ENCODE data around the gene RUNX3.

Gene RUNX3

GRCh38 chr1:24866211-24867083, 63.6 kb downstream of the RUNX3 start:
- no peak overlapping the region for H3K4me2 ChIP-seq (ENCODE audit: low read depth, low read length, poor library complexity, severe bottlenecking)
- no peaks in the 10 kb centered on the region for H3K9me2 ChIP-seq (replicated peaks; ENCODE audit: insufficient read depth, low read length)
- H4K20me1 ChIP-seq (ENCODE audit: low read depth, low read length), result no peaks in the 10 kb centered on the region
- no peaks in the 10 kb centered on the region for H3K36me3 ChIP-seq (ENCODE audit: low read length)
- H3K4me3 ChIP-seq (ENCODE audit: insufficient read depth, low read length, poor library complexity, severe bottlenecking), result no peak overlapping the region
- no peak overlapping the region for H3K9ac ChIP-seq (ENCODE audit: low read length)
- TF ChIP-seq CTCF (IDR thresholded peaks at IDR 0.05; ENCODE audit: insufficient read depth, low read length, poor library complexity, severe bottlenecking), result no peak
- no peak for TF ChIP-seq EZH2phosphoT487 (conservative IDR thresholded peaks at IDR 0.05; ENCODE audit: low read length)
- no peaks in the 10 kb centered on the region for H3K9me3 ChIP-seq (ENCODE audit: insufficient read depth, low read length)
- H3F3A ChIP-seq (ENCODE audit: insufficient read depth), result no peaks in the 10 kb centered on the region
- H2AFZ ChIP-seq (ENCODE audit: low read depth, low read length, severe bottlenecking), result no peak overlapping the region
- no peaks in the 10 kb centered on the region for H3K79me2 ChIP-seq (ENCODE audit: insufficient read depth, low read length)
- H3K27me3 ChIP-seq (ENCODE audit: low read length), result no peaks in the 10 kb centered on the region
- no peak overlapping the region for H3K27ac ChIP-seq (ENCODE audit: low read depth, low read length)

- Histone ChIP-seq H3K4me3 (ENCODE audit: insufficient read depth, low read length, poor library complexity, severe bottlenecking) (no peak overlapping the region), H3K36me3 (ENCODE audit: low read length) (no peaks in the 10 kb centered on the region), H2AFZ (ENCODE audit: low read depth, low read length, severe bottlenecking) (no peak overlapping the region), H3K27ac (ENCODE audit: low read depth, low read length) (no peak overlapping the region), H3K9ac (ENCODE audit: low read length) (no peak overlapping the region), H3K9me2 (replicated peaks; ENCODE audit: insufficient read depth, low read length) (no peaks in the 10 kb centered on the region), H4K20me1 (ENCODE audit: low read depth, low read length) (no peaks in the 10 kb centered on the region), H3K27me3 (ENCODE audit: low read length) (no peaks in the 10 kb centered on the region), H3K9me3 (ENCODE audit: insufficient read depth, low read length) (no peaks in the 10 kb centered on the region), H3K79me2 (ENCODE audit: insufficient read depth, low read length) (no peaks in the 10 kb centered on the region), H3K4me2 (ENCODE audit: low read depth, low read length, poor library complexity, severe bottlenecking) (no peak overlapping the region), H3F3A (ENCODE audit: insufficient read depth) (no peaks in the 10 kb centered on the region)
- no peak for TF ChIP-seq EZH2phosphoT487 (conservative IDR thresholded peaks at IDR 0.05; ENCODE audit: low read length)
Measured at GRCh38 chr1:24865587-24865986, 64.5 kb downstream of the RUNX3 start.

- Histone ChIP-seq H3K9ac (ENCODE audit: low read length) (no peak overlapping the region), H3K9me2 (replicated peaks; ENCODE audit: insufficient read depth, low read length) (no peaks in the 10 kb centered on the region), H3F3A (ENCODE audit: insufficient read depth) (no peaks in the 10 kb centered on the region), H3K4me3 (ENCODE audit: insufficient read depth, low read length, poor library complexity, severe bottlenecking) (no peak overlapping the region), H3K79me2 (ENCODE audit: insufficient read depth, low read length) (no peaks in the 10 kb centered on the region), H3K27me3 (ENCODE audit: low read length) (no peaks in the 10 kb centered on the region), H3K9me3 (ENCODE audit: insufficient read depth, low read length) (no peaks in the 10 kb centered on the region), H3K36me3 (ENCODE audit: low read length) (no peaks in the 10 kb centered on the region), H4K20me1 (ENCODE audit: low read depth, low read length) (no peaks in the 10 kb centered on the region), H3K4me2 (ENCODE audit: low read depth, low read length, poor library complexity, severe bottlenecking) (no peak overlapping the region), H3K27ac (ENCODE audit: low read depth, low read length) (no peak overlapping the region), H2AFZ (ENCODE audit: low read depth, low read length, severe bottlenecking) (no peak overlapping the region)
- no peak for TF ChIP-seq CTCF (IDR thresholded peaks at IDR 0.05; ENCODE audit: insufficient read depth, low read length, poor library complexity, severe bottlenecking)
- TF ChIP-seq EZH2phosphoT487 (conservative IDR thresholded peaks at IDR 0.05; ENCODE audit: low read length), result no peak
Measured at GRCh38 chr1:24865168-24865567, 64.9 kb downstream of the RUNX3 start.

DNA sequence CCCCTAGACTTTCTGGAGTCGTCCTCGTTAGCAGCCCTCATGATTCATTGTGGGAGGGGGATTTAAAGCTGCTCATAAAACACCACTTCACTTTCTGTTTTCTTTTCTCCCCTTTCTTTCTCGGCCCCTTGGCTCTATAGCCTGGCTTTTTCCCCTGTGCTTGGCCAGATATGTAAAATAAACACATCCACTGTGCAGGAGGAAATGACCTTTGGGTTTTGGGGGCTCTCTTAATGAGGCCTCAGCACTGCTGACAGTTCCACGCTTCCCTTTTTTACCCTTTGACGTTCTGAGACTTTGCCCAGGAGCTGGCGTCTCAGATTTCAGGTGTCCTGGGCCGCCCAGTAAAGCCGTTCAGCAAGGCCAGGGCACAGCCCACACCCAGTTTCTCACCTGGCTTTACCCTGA, 65.7 kb downstream of the RUNX3 start:
- Histone ChIP-seq H3K9me3 (ENCODE audit: insufficient read depth, low read length) (no peaks in the 10 kb centered on the region), H2AFZ (ENCODE audit: low read depth, low read length, severe bottlenecking) (no peak overlapping the region), H3K79me2 (ENCODE audit: insufficient read depth, low read length) (no peaks in the 10 kb centered on the region), H3K4me2 (ENCODE audit: low read depth, low read length, poor library complexity, severe bottlenecking) (no peak overlapping the region), H3K9ac (ENCODE audit: low read length) (no peak overlapping the region), H3K9me2 (replicated peaks; ENCODE audit: insufficient read depth, low read length) (no peaks in the 10 kb centered on the region), H3K27me3 (ENCODE audit: low read length) (no peaks in the 10 kb centered on the region), H4K20me1 (ENCODE audit: low read depth, low read length) (no peaks in the 10 kb centered on the region), H3K36me3 (ENCODE audit: low read length) (no peaks in the 10 kb centered on the region), H3K27ac (ENCODE audit: low read depth, low read length) (no peak overlapping the region), H3K4me3 (ENCODE audit: insufficient read depth, low read length, poor library complexity, severe bottlenecking) (no peak overlapping the region), H3F3A (ENCODE audit: insufficient read depth) (no peaks in the 10 kb centered on the region)
- TF ChIP-seq EZH2phosphoT487 (conservative IDR thresholded peaks at IDR 0.05; ENCODE audit: low read length) (no peak), CTCF (IDR thresholded peaks at IDR 0.05; ENCODE audit: insufficient read depth, low read length, poor library complexity, severe bottlenecking) (no peak)
